Inferior parietal cortex (tissue), 1 donor: ENCODE results near the gene CDCP2.
"Not testable (repeated sequence)": the region's sequence is repeated elsewhere in the genome, so short reads cannot be mapped to it uniquely, and the experiment has no call there.

Experiments
- DNase-seq: peaks from one replicate; pipeline ENCODE4 v3.0.0-alpha.2; 2016; ENCODE audit errors: extremely low spot score

Gene CDCP2

GRCh38 chr1:54117815-54118563, 34.8 kb downstream of the CDCP2 start:
- no peak for DNase-seq

- DNase-seq: no peak
These were observed 37.3 kb downstream of the CDCP2 start for GRCh38 chr1:54115520-54115919.

DNA sequence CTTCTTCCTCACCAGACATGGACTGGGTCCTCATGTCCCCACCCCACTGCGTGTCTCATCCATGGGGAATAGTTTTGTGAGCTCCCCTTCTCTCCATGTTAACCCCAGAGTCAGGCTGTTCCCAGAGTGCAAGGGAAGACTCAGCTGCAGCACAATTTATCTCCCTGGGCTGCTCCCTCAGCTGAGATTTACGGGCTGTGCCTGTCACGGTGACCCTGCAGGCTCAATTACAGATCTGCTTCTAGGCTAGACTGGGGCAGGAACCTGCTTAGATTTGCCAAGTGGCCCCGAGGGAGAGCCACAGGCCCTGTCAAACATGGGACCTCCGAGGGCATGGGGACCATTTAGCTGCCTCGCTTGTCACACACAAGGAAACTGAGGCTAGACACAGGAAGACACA, 37.8 kb downstream of the CDCP2 start:
- DNase-seq: no peak

DNA sequence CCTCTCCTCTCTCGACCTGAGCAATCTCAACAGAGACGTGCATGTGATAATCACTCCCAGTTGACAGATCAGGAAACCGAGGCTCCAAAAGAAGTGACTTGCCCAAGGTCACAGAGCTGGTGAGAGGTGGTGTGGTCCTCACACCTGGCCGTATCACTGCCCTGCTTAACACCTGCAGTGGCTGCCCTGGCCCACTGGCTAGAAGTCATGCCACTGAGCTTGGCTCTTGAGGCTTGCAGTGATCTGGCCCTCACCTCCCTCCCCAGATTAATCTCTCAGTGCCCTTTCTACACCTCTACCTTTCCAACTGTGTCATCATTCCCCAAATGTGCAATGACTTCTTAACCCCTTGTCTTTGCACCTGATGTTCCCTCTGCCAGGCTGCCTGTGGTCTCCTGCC, 38.8 kb downstream of the CDCP2 start:
- DNase-seq: no peak

DNA sequence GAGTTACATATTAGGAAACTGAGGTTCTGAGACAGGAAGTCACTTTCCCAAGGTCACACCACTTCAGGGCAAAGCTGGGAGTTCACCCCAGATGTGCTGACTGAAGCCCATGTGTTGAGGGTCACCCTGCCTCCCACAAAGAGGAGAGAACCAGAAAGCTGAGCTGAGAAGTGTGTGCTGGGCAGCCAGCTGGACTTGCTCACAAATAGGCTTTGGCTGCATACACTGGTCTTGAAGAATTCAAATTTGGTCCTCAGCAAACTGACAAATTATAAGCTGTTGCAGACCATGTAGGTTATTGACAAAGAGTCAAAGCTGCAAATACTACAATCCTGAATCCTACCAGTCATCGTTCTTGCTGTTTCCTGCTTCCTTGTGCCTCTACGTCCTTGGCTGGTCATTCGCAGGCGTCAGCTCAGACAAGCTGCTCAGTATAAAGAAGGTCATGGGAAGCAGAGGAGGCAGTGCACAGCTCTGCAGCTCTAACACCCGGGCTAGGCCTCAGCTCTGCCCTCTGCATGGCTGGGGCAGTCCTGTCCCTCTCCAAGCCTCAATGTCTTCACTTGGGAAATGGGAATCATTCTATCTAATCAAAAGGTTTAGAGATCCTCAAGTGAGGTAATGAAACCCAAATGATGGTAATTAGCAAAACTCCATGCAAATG, 40.0 kb downstream of the CDCP2 start:
- DNase-seq: no peak

GRCh38 chr1:54112027-54112426, 40.8 kb downstream of the CDCP2 start:
- DNase-seq: no peak

- no peak for DNase-seq
These were observed 41.2 kb downstream of the CDCP2 start for GRCh38 chr1:54111624-54112023.

GRCh38 chr1:54110996-54111395, 41.8 kb downstream of the CDCP2 start:
- DNase-seq: peak; percentile 32

DNA sequence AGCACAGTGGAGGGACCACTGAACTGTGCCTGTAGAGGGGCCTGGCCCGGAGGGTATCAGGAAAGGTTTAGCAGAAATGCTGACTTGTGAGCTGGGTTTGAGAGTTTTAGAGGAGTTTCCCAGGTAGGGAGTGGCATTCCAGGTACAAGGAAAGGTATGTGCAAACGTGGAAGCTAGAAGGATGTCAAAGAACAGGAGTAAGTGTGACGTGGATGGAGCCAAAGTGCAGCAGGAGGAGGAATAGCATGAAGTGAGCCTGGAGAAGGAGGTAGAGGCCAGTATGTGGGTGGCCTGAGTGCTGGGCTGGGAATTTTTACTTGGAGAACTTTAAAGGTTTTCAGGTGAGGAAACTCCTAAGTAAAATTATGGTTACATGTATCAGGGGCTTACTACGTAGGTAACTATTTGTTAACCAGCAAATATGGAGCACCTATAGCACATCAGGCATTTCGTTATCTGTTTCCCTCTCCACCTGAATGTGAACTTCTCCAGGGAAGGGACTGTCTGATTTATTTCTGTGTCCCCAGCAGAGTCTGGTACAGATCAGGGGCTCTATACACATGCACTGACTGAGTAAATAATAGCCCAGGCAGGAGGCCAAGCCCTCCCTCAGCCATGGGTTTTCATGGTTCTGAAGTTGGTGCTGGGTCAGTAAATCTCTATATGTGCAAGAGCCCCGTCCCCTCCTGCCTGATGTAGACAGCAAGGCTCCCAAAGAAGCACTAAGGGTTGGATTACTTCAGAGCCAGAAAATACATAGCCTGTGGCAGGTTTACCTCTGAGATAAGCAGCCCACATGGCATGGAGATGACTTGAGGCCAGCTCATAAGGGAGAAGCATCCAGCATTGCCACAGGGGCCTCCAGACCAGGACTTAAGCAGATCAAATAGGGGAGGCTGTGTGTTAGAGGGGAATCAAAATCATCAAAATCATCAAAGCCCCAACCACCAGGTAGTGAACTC, 43.4 kb downstream of the CDCP2 start:
- no peak for DNase-seq

GRCh38 chr1:54108156-54108555, 44.6 kb downstream of the CDCP2 start:
- DNase-seq: no peak

DNA sequence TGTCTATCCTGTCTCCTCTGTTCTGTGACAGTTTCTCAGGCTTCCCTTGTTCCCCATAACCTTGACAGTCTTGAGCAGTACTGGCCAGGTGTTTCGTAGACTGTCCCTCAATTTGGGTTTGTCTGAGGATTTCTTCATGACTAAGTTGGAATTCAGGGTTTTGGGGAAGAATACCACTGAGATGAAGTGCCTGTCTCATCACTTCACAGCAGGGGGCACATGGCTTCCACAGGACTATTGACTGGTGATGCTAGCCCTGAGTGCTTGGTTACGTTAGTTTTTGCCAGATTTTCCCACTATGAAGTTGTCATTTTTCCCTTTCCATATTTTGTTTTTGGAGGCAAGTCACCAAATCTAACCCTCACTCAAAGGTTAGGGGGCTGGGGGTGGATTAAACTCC, 45.7 kb downstream of the CDCP2 start:
- DNase-seq: no peak

- DNase-seq: no peak
These were observed 47.0 kb downstream of the CDCP2 start for GRCh38 chr1:54105736-54106269.

DNA sequence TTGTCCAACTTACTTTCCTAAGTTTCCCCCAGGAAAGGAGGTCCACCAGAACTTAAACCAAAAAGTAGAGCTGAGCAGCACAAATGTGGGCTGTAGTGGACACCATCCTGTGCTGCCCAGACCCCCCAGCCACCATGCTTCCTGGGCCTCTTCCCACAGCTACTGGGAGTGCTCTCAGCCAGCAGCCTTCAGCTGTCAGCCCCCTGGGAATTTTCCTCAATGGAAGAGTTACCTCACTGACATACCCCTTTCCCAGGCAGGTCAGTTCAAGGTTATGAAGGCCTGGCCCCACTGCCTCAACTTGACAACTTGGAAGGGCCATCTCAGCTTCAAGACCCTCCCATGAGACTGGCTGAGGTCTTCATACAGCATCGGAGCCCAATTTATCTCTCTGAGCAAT, 47.7 kb downstream of the CDCP2 start:
- no peak for DNase-seq

GRCh38 chr1:54104613-54105012, 48.2 kb downstream of the CDCP2 start:
- not testable (repeated sequence) for DNase-seq

- no peak for DNase-seq
These were observed 49.4 kb downstream of the CDCP2 start for GRCh38 chr1:54103414-54103813.

DNA sequence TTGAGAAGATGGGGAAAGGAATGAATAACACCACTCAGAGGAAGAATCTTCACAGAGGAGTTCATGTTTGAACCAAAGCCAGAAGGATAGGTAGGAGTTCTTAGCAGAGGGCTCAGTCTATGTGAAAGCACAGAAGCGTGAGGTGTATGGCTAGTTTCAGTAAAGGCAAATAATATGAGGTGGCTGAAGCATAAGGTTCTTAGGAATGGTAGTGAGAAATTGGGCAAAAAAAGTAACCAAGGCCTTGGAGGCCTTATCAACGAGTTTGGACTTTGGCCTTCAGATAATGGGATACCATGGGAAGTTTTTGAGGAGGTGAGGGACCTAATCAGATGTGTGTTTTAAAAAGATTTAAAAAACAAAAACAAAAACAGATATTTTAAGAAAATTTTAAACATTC, 52.3 kb downstream of the CDCP2 start:
- no peak for DNase-seq

- peak; percentile 31 for DNase-seq
These were observed 53.7 kb downstream of the CDCP2 start for GRCh38 chr1:54099061-54099610.

DNA sequence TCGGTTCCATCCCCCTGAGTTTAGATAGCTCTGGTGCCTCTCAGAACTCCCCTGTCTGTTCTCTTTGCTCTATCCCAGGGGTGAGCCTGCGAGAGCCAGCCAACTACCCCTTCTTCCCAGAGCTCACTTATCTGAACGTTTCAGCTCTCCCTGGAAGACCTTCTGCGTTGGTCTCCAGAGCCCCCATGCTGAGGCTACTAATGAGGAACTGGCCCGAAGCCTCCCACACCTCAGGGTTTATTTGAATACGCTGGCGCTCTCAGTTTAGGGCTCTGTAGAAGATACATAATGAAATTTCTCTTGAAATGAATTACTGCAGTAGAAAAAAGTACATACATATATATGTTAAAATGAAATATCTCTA, 55.9 kb downstream of the CDCP2 start:
- DNase-seq: no peak

- DNase-seq: no peak
These were observed 56.4 kb downstream of the CDCP2 start for GRCh38 chr1:54096227-54096876.

GRCh38 chr1:54095546-54096226, 57.1 kb downstream of the CDCP2 start:
- DNase-seq: no peak

DNA sequence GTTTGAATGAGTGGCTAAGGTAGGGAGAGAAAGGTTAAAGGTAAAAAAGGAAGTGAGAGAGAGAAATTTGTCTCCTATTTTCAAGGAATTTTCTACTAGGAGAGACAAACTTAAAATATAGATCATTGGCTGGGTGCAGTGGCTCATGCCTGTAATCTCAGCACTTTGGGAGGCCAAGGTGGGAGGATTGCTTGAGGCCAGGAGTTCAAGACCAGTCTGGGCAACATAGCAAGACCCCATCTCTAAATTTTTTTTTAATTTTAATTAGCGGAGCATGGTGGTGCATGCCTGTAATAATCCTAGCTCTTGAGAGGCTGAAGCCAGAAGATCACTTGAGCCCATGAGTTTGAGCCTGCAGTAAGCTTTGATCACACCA, 58.1 kb downstream of the CDCP2 start:
- DNase-seq: not testable (repeated sequence)
